HL-60/S4 (cell line): ENCODE data around the gene ZSCAN10.

Source experiments
- in situ Hi-C: fragments of 300-500 bp; cut with MboI; formaldehyde crosslinking; loops from 2 replicates; pipeline ENCODE4 v1.14.3; 2022; ENCODE audit warnings: low sequenced_read_pairs

The ZSCAN10 gene

GRCh38 chr16:3134338-3135125 is 35.4 kb upstream of the ZSCAN10 start, which contains the start of gene ZNF213:
Gene ZNF213 (plus strand): TSS chr16:3135029. CDS start chr16:3137281, 2,252 bp downstream.
- in situ Hi-C loops, result no loop called here

- in situ Hi-C loops, result no loop called here
These were observed 34.8 kb upstream of the ZSCAN10 start for GRCh38 chr16:3133844-3134243.

- in situ Hi-C loops, result no loop called here
These were observed 32.8 kb upstream of the ZSCAN10 start for GRCh38 chr16:3131755-3132377.

- in situ Hi-C loops, result loop anchor here (5.0 kb wide), 1 partner anchor 67 kb away; no protein-coding TSS in a partner anchor
These were observed 30.3 kb upstream of the ZSCAN10 start for GRCh38 chr16:3129137-3130131.

GRCh38 chr16:3127745-3128144 is 28.7 kb upstream of the ZSCAN10 start:
- in situ Hi-C loops, result loop anchor here (5.0 kb wide), 1 partner anchor 65 kb away; no protein-coding TSS in a partner anchor

GRCh38 chr16:3123986-3124886 is 25.1 kb upstream of the ZSCAN10 start:
- in situ Hi-C loops, result no loop called here

GRCh38 chr16:3122926-3123570 is 24.0 kb upstream of the ZSCAN10 start:
- in situ Hi-C loops, result no loop called here

GRCh38 chr16:3121851-3122467 is 22.9 kb upstream of the ZSCAN10 start:
- in situ Hi-C loops, result no loop called here

- in situ Hi-C loops, result no loop called here
These were observed 21.3 kb upstream of the ZSCAN10 start for GRCh38 chr16:3120435-3120834.

GRCh38 chr16:3119701-3120408 is 20.8 kb upstream of the ZSCAN10 start:
- in situ Hi-C loops, result no loop called here

- in situ Hi-C loops, result no loop called here
These were observed 20.2 kb upstream of the ZSCAN10 start for GRCh38 chr16:3119286-3119685.

- in situ Hi-C loops, result no loop called here
These were observed 19.8 kb upstream of the ZSCAN10 start for GRCh38 chr16:3118846-3119245.

- in situ Hi-C loops, result no loop called here
These were observed 19.2 kb upstream of the ZSCAN10 start for GRCh38 chr16:3118204-3118790.

GRCh38 chr16:3115561-3115960 is 16.5 kb upstream of the ZSCAN10 start:
- in situ Hi-C loops, result no loop called here

- in situ Hi-C loops, result no loop called here
These were observed 15.9 kb upstream of the ZSCAN10 start for GRCh38 chr16:3115003-3115402.

GRCh38 chr16:3113765-3114479 is 14.8 kb upstream of the ZSCAN10 start:
- in situ Hi-C loops, result no loop called here

GRCh38 chr16:3112881-3113574 is 13.9 kb upstream of the ZSCAN10 start:
- in situ Hi-C loops, result no loop called here
